ENCODE results near the gene TWSG1.

The TWSG1 gene

DNA sequence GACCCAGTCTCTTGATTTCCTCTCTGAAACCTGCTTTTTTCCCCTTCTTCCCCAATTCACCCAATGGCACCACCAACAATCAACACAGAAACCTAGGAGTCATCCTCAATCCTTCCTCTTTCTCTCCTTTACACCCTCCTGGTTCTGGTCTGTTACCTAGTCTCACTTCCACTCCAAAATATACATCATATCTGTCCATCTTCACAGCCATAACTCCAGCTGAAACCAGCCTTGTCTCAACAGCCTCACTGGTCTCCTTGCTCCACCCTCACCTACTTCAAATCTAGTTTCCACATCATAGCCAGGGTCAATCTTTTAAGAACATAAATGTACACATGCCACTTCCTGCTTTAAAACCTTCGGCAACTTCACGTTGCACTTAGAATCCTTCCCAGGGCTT lies 11.8 kb upstream of the TWSG1 start:
- no peak overlapping the region for H3K4me3 ChIP-seq (replicated peaks; ENCODE audit: low read depth, low read length)
- DNase-seq (ENCODE audit: extremely low read depth, low read depth): no peak
- TF ChIP-seq, protein P1, sequence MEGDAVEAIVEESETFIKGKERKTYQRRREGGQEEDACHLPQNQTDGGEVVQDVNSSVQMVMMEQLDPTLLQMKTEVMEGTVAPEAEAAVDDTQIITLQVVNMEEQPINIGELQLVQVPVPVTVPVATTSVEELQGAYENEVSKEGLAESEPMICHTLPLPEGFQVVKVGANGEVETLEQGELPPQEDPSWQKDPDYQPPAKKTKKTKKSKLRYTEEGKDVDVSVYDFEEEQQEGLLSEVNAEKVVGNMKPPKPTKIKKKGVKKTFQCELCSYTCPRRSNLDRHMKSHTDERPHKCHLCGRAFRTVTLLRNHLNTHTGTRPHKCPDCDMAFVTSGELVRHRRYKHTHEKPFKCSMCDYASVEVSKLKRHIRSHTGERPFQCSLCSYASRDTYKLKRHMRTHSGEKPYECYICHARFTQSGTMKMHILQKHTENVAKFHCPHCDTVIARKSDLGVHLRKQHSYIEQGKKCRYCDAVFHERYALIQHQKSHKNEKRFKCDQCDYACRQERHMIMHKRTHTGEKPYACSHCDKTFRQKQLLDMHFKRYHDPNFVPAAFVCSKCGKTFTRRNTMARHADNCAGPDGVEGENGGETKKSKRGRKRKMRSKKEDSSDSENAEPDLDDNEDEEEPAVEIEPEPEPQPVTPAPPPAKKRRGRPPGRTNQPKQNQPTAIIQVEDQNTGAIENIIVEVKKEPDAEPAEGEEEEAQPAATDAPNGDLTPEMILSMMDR (IDR thresholded peaks at IDR 0.05; ENCODE audit: low read depth, low read length, missing control alignments): no peak

DNA sequence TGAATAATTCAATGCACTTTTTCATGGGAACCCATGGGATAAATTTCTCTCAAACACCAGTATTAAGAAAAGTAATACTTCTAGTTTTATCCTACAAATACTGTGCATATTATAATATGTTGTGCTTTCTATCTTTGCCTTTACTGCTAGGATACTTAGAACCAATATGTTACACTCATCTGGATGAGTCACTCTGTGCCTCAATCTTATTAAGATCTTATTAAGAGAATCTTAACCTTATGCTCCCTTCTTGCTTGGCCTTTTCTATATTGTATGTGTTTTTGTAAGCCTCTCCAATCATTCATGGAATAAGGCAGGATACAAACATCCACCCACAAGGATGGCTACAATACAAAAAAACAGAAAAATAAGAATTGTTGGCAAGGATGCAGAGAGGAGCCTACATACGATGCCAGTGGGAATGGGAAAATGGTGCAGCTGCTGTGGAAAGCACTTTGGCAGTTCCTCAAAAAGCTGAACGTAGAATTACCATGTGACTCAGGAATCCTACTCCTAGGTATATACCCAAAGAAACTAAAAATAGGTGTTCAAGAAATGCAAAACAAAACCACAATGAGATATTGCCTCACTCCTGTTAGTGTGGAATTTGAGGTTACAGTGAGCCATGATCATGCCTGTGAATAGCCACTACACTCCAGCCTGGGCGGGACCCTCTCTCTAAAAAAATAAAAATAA lies 10.7 kb upstream of the TWSG1 start:
- no peak for DNase-seq (ENCODE audit: extremely low read depth, low read depth)
- TF ChIP-seq, protein P1 (IDR thresholded peaks at IDR 0.05; ENCODE audit: low read depth, low read length, missing control alignments): no peak
- H3K4me3 ChIP-seq (replicated peaks; ENCODE audit: low read depth, low read length): no peak overlapping the region

DNA sequence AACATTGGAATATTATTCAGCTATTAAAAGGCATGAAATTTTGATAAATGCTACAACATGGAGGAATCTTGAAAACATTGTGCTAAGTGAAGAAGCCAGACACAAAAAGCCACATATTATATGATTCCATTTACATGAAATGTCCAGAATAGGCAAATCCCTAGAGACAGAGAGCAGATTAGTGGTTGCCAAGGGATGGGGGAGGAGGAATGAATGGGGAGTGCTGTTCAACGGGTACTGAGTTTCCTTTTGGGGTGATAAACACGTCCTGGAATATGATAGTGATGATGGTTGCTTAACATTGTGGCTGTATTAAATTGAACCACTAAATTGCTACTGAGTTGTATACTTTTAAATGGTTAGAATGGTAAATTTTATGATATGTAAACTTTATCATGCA lies 8.9 kb upstream of the TWSG1 start:
- no peak for DNase-seq (ENCODE audit: extremely low read depth, low read depth)
- TF ChIP-seq, protein P1 (IDR thresholded peaks at IDR 0.05; ENCODE audit: low read depth, low read length, missing control alignments): no peak
- no peak overlapping the region for H3K4me3 ChIP-seq (replicated peaks; ENCODE audit: low read depth, low read length)

DNA sequence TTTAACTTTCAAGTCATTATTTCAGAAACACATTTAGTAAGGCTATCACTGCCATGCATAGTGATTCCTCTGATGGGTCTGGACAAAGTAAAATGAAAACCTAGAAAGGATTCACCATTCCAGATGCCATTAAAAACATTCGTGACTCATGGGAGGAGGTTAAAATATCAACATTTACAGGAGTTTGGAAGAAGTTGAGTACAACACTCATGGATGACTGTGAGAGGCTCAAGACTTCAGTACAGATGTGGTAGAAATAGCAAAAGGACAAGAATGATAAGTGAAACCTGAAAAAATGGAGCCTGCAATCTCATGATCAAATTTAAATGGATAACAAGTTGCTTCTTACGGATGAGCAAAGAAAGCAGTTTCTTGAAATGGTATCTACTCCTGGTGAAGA lies 5.8 kb upstream of the TWSG1 start:
- no peak overlapping the region for H3K4me3 ChIP-seq (replicated peaks; ENCODE audit: low read depth, low read length)
- TF ChIP-seq, protein P1 (IDR thresholded peaks at IDR 0.05; ENCODE audit: low read depth, low read length, missing control alignments): no peak
- no peak for DNase-seq (ENCODE audit: extremely low read depth, low read depth)

DNA sequence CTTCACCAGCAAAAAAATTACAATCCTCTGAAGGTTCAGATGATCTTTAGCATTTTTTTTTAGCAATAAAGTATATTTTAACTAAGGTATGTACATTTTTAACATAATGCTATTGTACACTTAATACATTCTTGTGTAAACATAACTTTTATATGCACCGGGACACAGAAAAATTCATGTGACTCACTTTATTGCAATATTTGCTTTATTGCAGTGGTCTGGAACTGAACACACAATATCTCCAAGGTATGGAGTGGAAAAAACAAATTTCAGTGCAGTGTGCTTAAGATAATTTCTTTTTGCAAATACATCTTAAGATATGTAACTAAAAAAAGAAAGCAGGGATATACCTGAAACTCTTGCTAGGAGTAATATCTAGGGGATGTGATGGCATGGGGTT lies 5.1 kb upstream of the TWSG1 start:
- TF ChIP-seq, protein P1 (IDR thresholded peaks at IDR 0.05; ENCODE audit: low read depth, low read length, missing control alignments): no peak
- no peak overlapping the region for H3K4me3 ChIP-seq (replicated peaks; ENCODE audit: low read depth, low read length)
- no peak for DNase-seq (ENCODE audit: extremely low read depth, low read depth)

DNA sequence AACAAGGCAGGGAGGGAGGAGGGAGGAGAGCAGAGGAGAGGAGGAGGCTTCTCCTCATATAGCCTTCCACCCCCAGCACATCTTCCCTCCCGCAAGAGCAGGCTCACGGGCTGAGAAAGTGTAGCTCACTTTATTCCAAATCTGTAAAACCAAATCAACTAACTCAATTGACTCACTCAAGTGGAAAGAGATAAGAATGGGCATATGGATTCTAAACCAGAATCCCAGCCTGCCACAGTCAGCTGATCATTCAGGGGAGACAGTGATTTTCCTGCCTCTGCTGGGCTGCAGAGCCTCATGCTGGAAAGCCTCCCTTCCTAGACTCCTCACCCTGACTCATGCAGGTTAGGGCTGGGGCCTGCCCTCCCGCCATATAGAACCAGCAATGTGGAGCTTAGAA lies 4.2 kb upstream of the TWSG1 start:
- TF ChIP-seq, protein P1 (IDR thresholded peaks at IDR 0.05; ENCODE audit: low read depth, low read length, missing control alignments): no peak
- no peak overlapping the region for H3K4me3 ChIP-seq (replicated peaks; ENCODE audit: low read depth, low read length)

More for the DNA sequence above, 4.2 kb upstream of the TWSG1 start:
- DNase-seq (ENCODE audit: extremely low read depth, low read depth): no peak

All from HFF-Myc (cell line).